HG02610 (cell line): ENCODE data around the gene TSHZ2.
"Not testable (repeated sequence)": the region's sequence is repeated elsewhere in the genome, so short reads cannot be mapped to it uniquely, and the experiment has no call there.

Experiments used
- ATAC-seq: cut with Tn5 transposase; IDR thresholded peaks from one replicate; pipeline ENCODE4 v1.9.1; 2021; ENCODE audit warnings: mild to moderate bottlenecking, moderate library complexity; ENCODE audit not compliant: unreplicated experiment

The TSHZ2 gene

GRCh38 chr20:53510704-53511103 is 538.5 kb downstream of the TSHZ2 start:
- ATAC-seq: no peak

DNA sequence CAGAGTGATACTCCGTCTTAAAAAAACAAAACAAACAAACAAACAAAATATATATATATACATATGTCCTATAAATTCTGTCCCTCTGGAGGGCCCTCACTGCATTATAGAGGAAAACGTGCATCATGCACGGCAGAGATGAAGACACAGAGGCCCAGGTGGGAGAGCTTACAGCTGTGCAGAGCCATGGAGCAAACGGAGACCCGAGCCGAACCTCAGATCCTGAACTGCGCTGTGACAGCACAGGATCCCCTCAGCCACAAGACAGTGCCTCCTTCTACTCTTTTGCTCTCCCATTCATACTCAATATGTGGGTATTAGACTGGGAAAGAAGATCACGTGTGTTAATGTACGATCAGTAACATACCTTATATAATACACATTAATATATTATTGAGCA is 539.9 kb downstream of the TSHZ2 start:
- ATAC-seq: no peak

DNA sequence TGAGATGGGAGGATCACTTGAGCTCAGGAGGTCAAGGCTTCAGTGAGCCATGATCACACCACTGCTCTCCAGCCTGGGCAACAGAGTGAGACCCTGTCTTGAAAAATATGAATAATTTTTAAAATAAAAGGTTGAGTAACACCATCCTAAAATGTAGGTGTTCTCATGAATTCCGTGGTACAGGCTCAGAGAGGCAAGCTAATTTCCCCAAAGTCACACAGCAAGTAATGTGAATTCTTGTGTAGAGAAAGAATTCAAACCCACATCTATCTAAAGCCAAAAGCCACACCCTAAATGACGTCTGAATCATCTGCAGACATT is 541.0 kb downstream of the TSHZ2 start:
- ATAC-seq: no peak

DNA sequence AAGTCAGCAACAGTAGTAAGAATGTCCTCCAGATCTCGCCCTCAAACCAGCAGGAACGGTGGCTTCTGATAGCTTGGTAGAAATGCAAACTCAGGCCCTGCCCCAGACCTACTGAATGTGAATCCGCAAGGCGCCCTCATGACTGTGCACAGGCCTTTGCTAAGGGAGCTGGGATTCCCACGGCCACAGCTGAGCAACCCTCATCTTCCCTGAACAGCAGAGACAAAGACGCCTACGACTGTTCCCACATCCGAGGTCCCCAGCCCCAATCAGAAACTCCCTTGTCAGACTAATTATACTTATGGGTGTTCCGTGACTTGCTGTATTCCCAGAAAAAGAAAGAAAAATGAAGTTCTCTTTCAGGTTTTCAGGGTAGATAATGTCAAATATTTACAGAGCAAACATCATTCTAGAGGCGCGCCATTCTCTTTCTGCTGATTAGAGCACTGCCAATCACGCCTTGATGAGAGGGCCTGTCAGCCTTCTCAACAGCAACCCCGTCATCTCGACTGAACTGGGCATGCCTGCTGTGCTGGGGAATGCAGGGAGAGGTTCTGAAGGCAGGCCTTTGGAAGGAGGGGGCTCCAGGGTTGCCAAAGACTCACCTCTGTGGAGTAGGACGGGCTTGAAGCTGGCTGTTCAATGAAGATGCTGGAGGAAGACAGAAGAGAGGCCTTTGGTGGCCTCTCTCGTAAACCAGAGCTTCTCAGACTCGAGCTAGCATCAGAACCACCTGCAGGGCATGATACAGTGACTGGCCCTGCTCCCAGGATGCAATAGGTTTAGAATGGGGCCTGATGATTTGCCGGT is 541.5 kb downstream of the TSHZ2 start:
- ATAC-seq: no peak

DNA sequence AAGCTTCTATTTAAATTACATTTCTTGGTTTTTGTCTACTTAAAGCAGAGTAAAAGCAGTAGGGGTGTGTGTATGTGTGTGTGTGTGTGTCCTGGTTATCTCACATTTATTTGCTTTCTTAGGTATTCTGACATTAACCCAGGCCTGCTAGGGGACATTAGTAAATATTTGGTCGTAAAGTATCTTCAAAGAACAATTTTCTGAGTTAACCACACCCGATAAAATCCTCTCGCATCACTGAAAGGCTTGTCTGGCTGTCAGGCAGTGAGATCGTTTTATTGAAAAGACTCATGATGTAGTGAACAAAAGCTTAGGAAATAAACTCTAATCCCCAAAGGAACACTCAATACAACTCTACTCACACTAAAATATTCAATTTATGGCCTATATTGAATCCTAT is 543.6 kb downstream of the TSHZ2 start:
- no peak for ATAC-seq

DNA sequence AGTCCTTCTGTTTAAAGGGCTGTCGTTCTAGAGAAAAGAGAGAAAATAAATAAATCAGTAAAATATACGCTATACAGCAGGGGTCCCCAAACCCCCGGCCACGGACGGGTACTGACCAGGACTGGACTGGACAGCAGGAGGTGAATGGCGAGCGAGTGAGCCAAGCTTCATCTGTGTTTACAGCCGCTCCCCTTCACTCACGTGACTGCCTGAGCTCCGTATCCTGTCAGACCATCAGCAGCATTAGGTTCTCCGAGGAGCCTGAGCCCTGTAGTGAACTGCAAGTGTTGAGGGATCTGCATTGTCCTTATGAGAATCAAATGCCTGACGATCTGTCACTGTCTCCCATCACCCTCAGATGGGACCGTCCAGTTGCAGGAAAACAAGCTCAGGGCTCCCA is 545.0 kb downstream of the TSHZ2 start:
- ATAC-seq: no peak

GRCh38 chr20:53521421-53521820 is 549.3 kb downstream of the TSHZ2 start:
- ATAC-seq: not testable (repeated sequence)

DNA sequence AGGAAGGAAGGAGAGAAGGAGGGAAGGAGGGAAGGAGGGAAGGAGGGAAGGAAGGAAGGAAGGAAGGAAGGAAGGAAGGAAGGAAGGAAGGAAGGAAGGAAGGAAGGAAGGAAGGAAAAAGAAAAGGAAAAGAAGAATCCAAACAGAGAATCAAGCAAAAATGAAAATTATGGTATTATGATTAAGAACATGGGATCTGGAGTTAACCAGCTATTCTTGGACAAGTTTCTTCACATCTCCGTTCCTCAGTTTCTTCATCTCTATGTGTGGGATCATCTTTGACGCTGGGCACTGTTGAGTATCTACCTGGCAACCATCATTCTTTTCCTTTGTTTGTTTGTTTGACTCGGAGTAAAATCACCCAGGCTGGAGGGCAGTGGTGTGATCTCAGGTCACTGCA is 549.9 kb downstream of the TSHZ2 start:
- ATAC-seq: no peak

DNA sequence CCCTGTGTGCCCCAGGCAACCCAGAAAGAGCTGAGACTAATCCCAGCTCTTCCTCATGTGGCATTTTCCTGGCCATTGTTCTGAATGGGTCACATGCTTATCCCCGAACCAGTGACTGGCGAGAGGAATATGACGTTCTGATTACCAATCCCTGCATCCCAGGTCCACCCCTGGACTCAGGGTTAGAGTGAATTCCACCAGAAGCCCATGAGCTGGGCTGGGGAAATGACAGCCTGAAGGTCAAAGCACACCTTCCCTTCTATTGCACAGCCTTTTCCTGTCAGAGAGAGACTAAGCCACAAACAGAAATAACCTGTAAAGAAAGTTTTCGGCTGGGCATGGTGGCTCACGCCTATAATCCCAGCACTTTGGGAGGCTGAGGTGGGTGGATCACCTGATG is 550.5 kb downstream of the TSHZ2 start:
- no peak for ATAC-seq

DNA sequence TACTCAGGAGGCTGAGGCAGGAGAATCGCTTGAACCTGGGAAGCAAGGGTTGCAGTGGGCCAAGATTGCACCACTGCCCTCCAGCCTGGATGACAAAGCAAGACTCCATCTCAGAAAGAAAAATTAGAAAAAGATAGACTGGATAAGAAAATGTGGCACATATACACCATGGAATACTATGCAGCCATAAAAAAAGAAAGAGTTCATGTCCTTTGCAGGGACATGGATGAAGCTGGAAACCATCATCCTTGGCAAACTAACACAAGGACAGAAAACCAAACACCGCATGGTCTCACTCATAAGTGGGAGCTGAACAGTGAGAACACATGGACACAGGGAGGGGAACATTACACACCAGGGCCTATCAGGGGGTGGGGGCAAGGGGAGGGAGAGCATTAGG is 551.5 kb downstream of the TSHZ2 start:
- not testable (repeated sequence) for ATAC-seq

GRCh38 chr20:53524589-53525312 is 552.6 kb downstream of the TSHZ2 start:
- ATAC-seq: no peak

GRCh38 chr20:53527196-53527595 is 555.0 kb downstream of the TSHZ2 start:
- no peak for ATAC-seq

- no peak for ATAC-seq
Observed at GRCh38 chr20:53529658-53530057, 557.5 kb downstream of the TSHZ2 start.

DNA sequence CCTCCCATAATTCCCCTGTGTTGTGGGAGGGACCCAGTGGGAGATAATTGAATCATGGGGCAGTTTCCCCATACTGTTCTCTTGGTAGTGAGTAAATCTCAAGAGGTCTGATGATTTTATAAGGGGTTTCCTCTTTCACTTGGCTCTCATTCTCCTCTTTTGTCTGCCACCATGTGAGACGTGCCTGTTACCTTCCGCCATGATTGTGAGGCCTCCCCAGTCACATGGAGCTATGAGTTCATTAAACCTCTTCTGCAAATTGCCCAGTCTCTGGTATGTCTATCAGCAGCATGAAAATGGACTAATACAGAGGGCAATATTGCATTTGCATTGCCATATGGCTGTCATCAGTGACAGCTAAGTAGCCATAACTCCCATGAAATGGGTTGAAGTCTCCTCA is 558.3 kb downstream of the TSHZ2 start:
- no peak for ATAC-seq

DNA sequence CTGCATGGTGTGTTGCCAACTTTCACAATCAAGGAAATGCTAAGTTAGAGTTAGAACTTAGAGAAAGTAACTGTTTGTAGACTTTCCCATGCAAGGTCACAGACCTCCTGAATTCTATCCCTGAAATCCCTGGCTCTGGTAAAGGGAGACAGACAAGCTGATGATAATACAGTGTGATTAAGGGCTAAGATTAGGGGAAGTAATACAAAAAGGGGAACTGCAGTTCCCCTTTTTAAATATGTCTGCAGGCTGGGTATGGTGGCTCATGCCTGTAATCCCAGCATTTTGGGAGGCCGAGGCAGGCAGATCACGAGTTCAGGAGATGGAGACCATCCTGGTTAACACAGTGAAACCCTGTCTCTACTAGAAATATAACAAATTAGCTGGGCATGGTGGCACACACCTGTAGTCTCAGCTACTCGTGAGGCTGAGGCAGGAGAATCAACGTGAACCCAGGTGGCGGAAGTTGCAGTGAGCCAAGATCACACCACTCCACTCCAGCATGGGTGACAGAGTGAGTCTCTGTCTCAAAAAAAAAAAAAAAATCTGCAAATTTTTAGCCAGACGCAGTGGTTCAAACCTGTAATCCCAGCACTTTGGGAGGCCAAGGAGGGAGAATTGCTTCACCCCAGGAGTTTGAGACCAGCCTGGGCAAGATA is 560.6 kb downstream of the TSHZ2 start:
- ATAC-seq: not testable (repeated sequence)

GRCh38 chr20:53533500-53533899 is 561.3 kb downstream of the TSHZ2 start:
- ATAC-seq: no peak

DNA sequence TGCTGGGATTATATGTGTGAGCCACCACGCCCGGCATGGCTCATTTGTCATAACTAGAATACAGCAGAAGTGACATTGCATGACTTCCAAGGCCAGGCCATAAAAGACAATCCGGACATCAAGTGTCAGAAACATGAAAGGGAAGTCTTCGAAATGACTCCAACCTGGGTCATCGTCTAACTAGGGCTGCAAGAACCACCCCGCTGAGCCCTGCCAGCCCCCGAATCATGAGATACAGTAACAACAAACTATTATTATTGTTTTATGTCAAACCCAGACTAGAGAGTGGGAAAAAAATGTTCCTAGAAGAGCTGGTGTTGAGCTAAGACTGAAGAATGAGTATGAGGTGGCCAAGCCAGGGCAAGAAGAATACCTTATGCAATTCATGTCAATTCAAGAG is 561.9 kb downstream of the TSHZ2 start:
- no peak for ATAC-seq

DNA sequence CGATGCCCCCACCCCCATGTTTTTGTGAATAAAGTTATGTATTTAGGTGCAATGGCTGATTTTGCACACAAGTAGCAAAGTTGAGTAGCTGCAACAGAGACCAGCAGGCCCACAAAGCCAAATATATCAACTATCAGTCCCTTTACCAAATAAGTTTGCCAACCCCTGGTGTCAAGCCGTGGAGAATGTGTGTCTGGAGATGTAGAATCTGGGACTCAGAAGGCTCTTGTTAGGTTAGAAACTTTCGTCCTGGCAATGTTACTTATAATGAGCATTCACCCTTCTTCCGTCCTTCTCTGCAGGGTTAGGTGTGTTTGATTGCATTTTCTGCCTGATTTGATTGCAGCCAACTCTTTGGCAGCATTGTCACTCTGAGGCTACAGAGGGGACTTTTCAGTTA is 563.7 kb downstream of the TSHZ2 start:
- no peak for ATAC-seq

DNA sequence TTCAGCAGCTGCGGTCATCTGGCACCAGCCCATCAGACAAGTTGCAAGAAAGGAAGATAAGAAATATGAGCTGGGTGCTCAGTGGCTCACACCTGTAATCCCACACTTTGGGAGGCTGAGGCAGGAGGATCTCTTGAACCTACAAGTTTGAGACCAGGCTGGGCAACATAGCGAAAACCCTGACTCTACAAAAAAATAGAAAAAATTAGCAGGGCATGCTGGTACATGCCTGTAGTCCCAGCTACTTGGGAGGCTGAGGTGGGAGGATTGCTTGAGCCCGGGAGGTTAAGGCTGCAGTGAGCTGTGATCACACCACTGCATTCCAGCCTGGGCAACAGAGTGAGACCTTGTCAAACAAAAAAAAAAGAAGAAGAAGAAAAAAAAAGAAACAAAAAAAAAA is 564.2 kb downstream of the TSHZ2 start:
- not testable (repeated sequence) for ATAC-seq

- ATAC-seq: no peak
Observed at GRCh38 chr20:53539516-53539915, 567.4 kb downstream of the TSHZ2 start.
